ENCODE measurements around the gene POLR3B. TPM values are rescaled to one million over a fixed set of nuclear protein-coding genes. Genes with fewer than 3 reads are reported as not detected.

Gene POLR3B
- total RNA-seq, 1 donor, result 11.9 TPM

- Histone ChIP-seq H2AFZ (ENCODE audit: low read length) (no peak overlapping the region), H3K9me3 (ENCODE audit: low read depth, low read length) (no peaks in the 10 kb centered on the region), H4K20me1 (ENCODE audit: insufficient read depth, low read length) (no peaks in the 10 kb centered on the region), H3K79me2 (ENCODE audit: insufficient read depth, low read length) (no peaks in the 10 kb centered on the region), H3K27ac (ENCODE audit: low read depth, low read length) (no peak overlapping the region), H3K4me3 (ENCODE audit: insufficient read depth, low read length) (no peak overlapping the region), H3K4me2 (ENCODE audit: insufficient read depth, low read length) (no peak overlapping the region), H3K36me3 (ENCODE audit: insufficient read depth, low read length) (no peaks in the 10 kb centered on the region), H3K27me3 (ENCODE audit: insufficient read depth, low read length) (no peaks in the 10 kb centered on the region), H3K4me1 (ENCODE audit: insufficient read depth, low read length) (no peaks in the 10 kb centered on the region)
- no peak for TF ChIP-seq CTCF (IDR thresholded peaks at IDR 0.05; ENCODE audit: extremely low read depth, low read depth, low read length)
- no peak for DNase-seq (ENCODE audit: insufficient read length, low spot score, missing footprints)
These were observed 164.4 kb downstream of the POLR3B start for GRCh38 chr12:106521901-106522300.

- Histone ChIP-seq H3K27ac (ENCODE audit: low read depth, low read length) (no peak overlapping the region), H3K36me3 (ENCODE audit: insufficient read depth, low read length) (no peaks in the 10 kb centered on the region), H3K27me3 (ENCODE audit: insufficient read depth, low read length) (no peaks in the 10 kb centered on the region), H3K9me3 (ENCODE audit: low read depth, low read length) (no peaks in the 10 kb centered on the region), H2AFZ (ENCODE audit: low read length) (no peak overlapping the region), H4K20me1 (ENCODE audit: insufficient read depth, low read length) (no peaks in the 10 kb centered on the region), H3K4me1 (ENCODE audit: insufficient read depth, low read length) (no peaks in the 10 kb centered on the region), H3K4me3 (ENCODE audit: insufficient read depth, low read length) (no peak overlapping the region), H3K4me2 (ENCODE audit: insufficient read depth, low read length) (no peak overlapping the region), H3K79me2 (ENCODE audit: insufficient read depth, low read length) (no peaks in the 10 kb centered on the region)
- no peak for TF ChIP-seq CTCF (IDR thresholded peaks at IDR 0.05; ENCODE audit: extremely low read depth, low read depth, low read length)
- DNase-seq (ENCODE audit: insufficient read length, low spot score, missing footprints), result no peak
These were observed 165.2 kb downstream of the POLR3B start for GRCh38 chr12:106522708-106523107.

- DNase-seq (ENCODE audit: insufficient read length, low spot score, missing footprints), result peak; percentile 50
- no peak overlapping the region for H3K4me2 ChIP-seq (ENCODE audit: insufficient read depth, low read length)
These were observed 169.8 kb downstream of the POLR3B start for GRCh38 chr12:106527356-106527755.

GRCh38 chr12:106541201-106541600 is 183.7 kb downstream of the POLR3B start:
- Histone ChIP-seq H3K4me1 (ENCODE audit: insufficient read depth, low read length) (no peaks in the 10 kb centered on the region), H3K36me3 (ENCODE audit: insufficient read depth, low read length) (no peaks in the 10 kb centered on the region), H3K4me2 (ENCODE audit: insufficient read depth, low read length) (no peak overlapping the region), H3K79me2 (ENCODE audit: insufficient read depth, low read length) (no peaks in the 10 kb centered on the region), H3K27me3 (ENCODE audit: insufficient read depth, low read length) (no peaks in the 10 kb centered on the region), H3K27ac (ENCODE audit: low read depth, low read length) (no peak overlapping the region), H3K9me3 (ENCODE audit: low read depth, low read length) (no peaks in the 10 kb centered on the region), H2AFZ (ENCODE audit: low read length) (no peak overlapping the region), H4K20me1 (ENCODE audit: insufficient read depth, low read length) (no peaks in the 10 kb centered on the region), H3K4me3 (ENCODE audit: insufficient read depth, low read length) (no peak overlapping the region)
- no peak for DNase-seq (ENCODE audit: insufficient read length, low spot score, missing footprints)
- TF ChIP-seq CTCF (IDR thresholded peaks at IDR 0.05; ENCODE audit: extremely low read depth, low read depth, low read length), result no peak

More at GRCh38 chr12:106527356-106527755, 169.8 kb downstream of the POLR3B start:
- no peak for TF ChIP-seq CTCF (IDR thresholded peaks at IDR 0.05; ENCODE audit: extremely low read depth, low read depth, low read length)
- Histone ChIP-seq H3K79me2 (ENCODE audit: insufficient read depth, low read length) (no peaks in the 10 kb centered on the region), H3K4me3 (ENCODE audit: insufficient read depth, low read length) (no peak overlapping the region), H4K20me1 (ENCODE audit: insufficient read depth, low read length) (no peaks in the 10 kb centered on the region), H3K27me3 (ENCODE audit: insufficient read depth, low read length) (no peaks in the 10 kb centered on the region), H2AFZ (ENCODE audit: low read length) (no peak overlapping the region), H3K36me3 (ENCODE audit: insufficient read depth, low read length) (no peaks in the 10 kb centered on the region), H3K27ac (ENCODE audit: low read depth, low read length) (no peak overlapping the region), H3K9me3 (ENCODE audit: low read depth, low read length) (no peaks in the 10 kb centered on the region), H3K4me1 (ENCODE audit: insufficient read depth, low read length) (no peaks in the 10 kb centered on the region)
